HepG2 (cell line): ENCODE data around the gene CDC37L1. TPM values are rescaled to one million over a fixed set of nuclear protein-coding genes. Genes with fewer than 3 reads are reported as not detected.
A peak's percentile ranks its signal among the peaks of the same experiment; 100 is the strongest.

Experiments
- DRAP1 ChIP-seq: IDR thresholded peaks from 2 replicates; pipeline ENCODE4 v1.6.1; 2016; ENCODE audit warnings: missing genetic modification reagents, missing compliant biosample characterization
- ESRRA ChIP-seq: sonication (generic); formaldehyde crosslinking; IDR thresholded peaks from 2 replicates; pipeline ENCODE4 v1.5.1; 2020; ENCODE audit warnings: mild to moderate bottlenecking, low read depth, missing genetic modification reagents
- FOXO1 ChIP-seq: sonication (generic); formaldehyde crosslinking; IDR thresholded peaks from 2 replicates; pipeline ENCODE4 v1.4.0; 2020; ENCODE audit warnings: missing genetic modification reagents
- GZF1 ChIP-seq: sonication (generic); formaldehyde crosslinking; IDR thresholded peaks from 2 replicates; pipeline ENCODE4 v1.5.1; 2020; ENCODE audit warnings: mild to moderate bottlenecking, missing genetic modification reagents
- TFDP1 ChIP-seq: IDR thresholded peaks from 2 replicates; pipeline ENCODE4 v1.6.1; 2016; ENCODE audit warnings: missing compliant biosample characterization, missing genetic modification reagents, borderline replicate concordance
- THAP8 ChIP-seq: sonication (generic); formaldehyde crosslinking; IDR thresholded peaks from 2 replicates; pipeline ENCODE4 v1.5.1; 2020; ENCODE audit warnings: missing genetic modification reagents, mild to moderate bottlenecking, borderline replicate concordance
- ZNF138 ChIP-seq: sonication (generic); formaldehyde crosslinking; IDR thresholded peaks from 2 replicates; pipeline ENCODE4 v1.5.0; 2020; ENCODE audit warnings: mild to moderate bottlenecking, low read depth, missing genetic modification reagents
- ZNF335 ChIP-seq: sonication (generic); formaldehyde crosslinking; IDR thresholded peaks from 2 replicates; pipeline ENCODE4 v1.4.0; 2020; ENCODE audit warnings: missing genetic modification reagents
- ZNF407 ChIP-seq: sonication (generic); formaldehyde crosslinking; IDR thresholded peaks from one replicate; pipeline ENCODE4 v1.5.1; 2020; ENCODE audit warnings: mild to moderate bottlenecking, missing genetic modification reagents; ENCODE audit errors: not compliant biosample characterization
- ZNF777 ChIP-seq: sonication (generic); formaldehyde crosslinking; IDR thresholded peaks from 2 replicates; pipeline ENCODE4 v1.4.0; 2020; ENCODE audit warnings: missing genetic modification reagents
- polyA plus RNA-seq, 8 experiments: library from polyadenylated mRNA; depleted of rRNA in 3 of 8; stranded (reverse) in 7 of 8; unstranded in 1 of 8; fragments of >200 nt; fragmentation: Illumina TruSeq in 4 of 8; extraction: Trizol in 4 of 8; gene quantifications; 2 replicates each; pipeline versions ENCODE4 v1.2.1 to v1.2.3, GENCODE V29; 2011 to 2016; ENCODE audit warnings: low read depth in 4 of 8, missing spikeins in 1 of 8, mixed read lengths in 1 of 8; ENCODE audit not compliant: insufficient read depth in 1 of 8
- total RNA-seq, 5 experiments: library from RNA; depleted of rRNA; stranded (reverse); fragments of >200 nt; fragmentation: Illumina TruSeq; extraction: Trizol; gene quantifications; 2 replicates each; pipeline ENCODE4 v1.2.3, GENCODE V29; 2016; ENCODE audit warnings: low read depth in 1 of 5

The CDC37L1 gene
- total and polyA plus RNA-seq, 2 of the 13 experiments (the other 11 are each of a cell fraction or from before 2014, with no cell fraction given): 5.5 to 17.0 TPM

- TF ChIP-seq TFDP1 (CRISPR knock-in tag) (peak; percentile 64; the same call in 1 of the 2 replicates), ZNF777 (CRISPR knock-in tag) (peak; percentile 94), ZNF138 (CRISPR knock-in tag) (no peak), THAP8 (peak; percentile 40; the same call in 1 of the 2 replicates), ZNF335 (CRISPR knock-in tag) (peak; percentile 74), ESRRA (CRISPR knock-in tag) (no peak), GZF1 (CRISPR knock-in tag) (no peak; the same call in 1 of the 2 replicates), ZNF407 (peak; percentile 76), FOXO1 (CRISPR knock-in tag) (peak; percentile 31; the same call in 1 of the 2 replicates), DRAP1 (CRISPR knock-in tag) (peak; percentile 95)
These were observed at the start of gene CDC37L1 (continued) for GRCh38 chr9:4679268-4680172.
